ENCODE results near the gene HS3ST5.

DNA sequence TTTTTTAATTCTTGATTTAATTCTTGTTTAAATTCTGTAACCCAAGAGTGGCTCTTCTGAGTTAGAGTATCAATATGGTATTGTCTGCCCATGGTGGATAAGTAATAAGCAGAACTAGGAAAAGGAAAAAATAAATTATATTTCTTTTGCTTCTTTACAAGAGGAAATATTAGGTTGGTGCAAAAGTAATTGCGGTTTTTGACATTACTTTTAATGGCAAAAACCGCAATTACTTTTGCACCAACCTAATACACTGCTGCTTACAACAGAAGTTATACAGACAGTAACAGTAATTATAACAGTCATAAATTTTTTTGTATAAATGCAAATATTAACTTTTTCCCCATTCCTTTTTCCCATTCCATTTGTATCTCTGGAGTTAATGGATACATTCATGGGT, 65.6 kb downstream of the HS3ST5 start:
- TF ChIP-seq EZH2 (IDR thresholded peaks at IDR 0.05; ENCODE audit: insufficient read depth, poor library complexity, severe bottlenecking) = no peak
- TF ChIP-seq EZH2phosphoT487 (IDR thresholded peaks at IDR 0.05; ENCODE audit: insufficient read depth, low read depth) = no peak

All from GM23248 (cell line).